ENCODE data around the gene GHR.

The GHR gene

DNA sequence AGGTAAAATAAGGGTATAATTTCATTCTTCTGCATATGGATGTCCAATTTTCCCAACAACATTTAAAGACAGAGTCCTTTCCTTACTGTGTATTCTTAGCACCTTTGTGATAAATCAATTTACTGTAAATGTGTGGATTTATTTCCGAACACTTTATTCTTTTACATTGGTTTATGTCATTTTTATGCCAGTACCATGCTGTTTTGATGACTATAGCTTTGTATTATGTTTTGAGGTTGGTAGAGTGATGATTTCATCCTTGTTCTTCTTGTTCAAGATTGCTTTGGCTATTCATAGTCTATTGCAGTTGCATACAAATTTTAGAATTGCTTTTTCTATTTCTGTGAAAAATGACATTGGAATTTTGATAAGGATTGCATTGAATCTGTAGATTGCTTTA lies 280.0 kb downstream of the GHR start:
- Histone ChIP-seq H3K27me3 (ENCODE audit: insufficient read depth, poor library complexity, severe bottlenecking) (peaks cover 2% of the 10 kb centered on the region), H3K27ac (replicated peaks) (no peak overlapping the region), H3K4me3 (replicated peaks; ENCODE audit: insufficient read depth, low read length) (no peak overlapping the region)
- DNase-seq (ENCODE audit: low read depth in 1 of 2, low spot score in 1 of 2): no peak
- no peak for TF ChIP-seq POLR2AphosphoS5 (IDR thresholded peaks at IDR 0.05; ENCODE audit: low read depth)
- no peak for TF ChIP-seq GABPA (IDR thresholded peaks at IDR 0.05; ENCODE audit: low read depth)
- TF ChIP-seq SPI1 (IDR thresholded peaks at IDR 0.05; ENCODE audit: borderline replicate concordance, low read depth): no peak
- TF ChIP-seq, protein P1, sequence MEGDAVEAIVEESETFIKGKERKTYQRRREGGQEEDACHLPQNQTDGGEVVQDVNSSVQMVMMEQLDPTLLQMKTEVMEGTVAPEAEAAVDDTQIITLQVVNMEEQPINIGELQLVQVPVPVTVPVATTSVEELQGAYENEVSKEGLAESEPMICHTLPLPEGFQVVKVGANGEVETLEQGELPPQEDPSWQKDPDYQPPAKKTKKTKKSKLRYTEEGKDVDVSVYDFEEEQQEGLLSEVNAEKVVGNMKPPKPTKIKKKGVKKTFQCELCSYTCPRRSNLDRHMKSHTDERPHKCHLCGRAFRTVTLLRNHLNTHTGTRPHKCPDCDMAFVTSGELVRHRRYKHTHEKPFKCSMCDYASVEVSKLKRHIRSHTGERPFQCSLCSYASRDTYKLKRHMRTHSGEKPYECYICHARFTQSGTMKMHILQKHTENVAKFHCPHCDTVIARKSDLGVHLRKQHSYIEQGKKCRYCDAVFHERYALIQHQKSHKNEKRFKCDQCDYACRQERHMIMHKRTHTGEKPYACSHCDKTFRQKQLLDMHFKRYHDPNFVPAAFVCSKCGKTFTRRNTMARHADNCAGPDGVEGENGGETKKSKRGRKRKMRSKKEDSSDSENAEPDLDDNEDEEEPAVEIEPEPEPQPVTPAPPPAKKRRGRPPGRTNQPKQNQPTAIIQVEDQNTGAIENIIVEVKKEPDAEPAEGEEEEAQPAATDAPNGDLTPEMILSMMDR (IDR thresholded peaks at IDR 0.05; ENCODE audit: insufficient read depth, low read length): no peak
- TF ChIP-seq, protein P2, sequence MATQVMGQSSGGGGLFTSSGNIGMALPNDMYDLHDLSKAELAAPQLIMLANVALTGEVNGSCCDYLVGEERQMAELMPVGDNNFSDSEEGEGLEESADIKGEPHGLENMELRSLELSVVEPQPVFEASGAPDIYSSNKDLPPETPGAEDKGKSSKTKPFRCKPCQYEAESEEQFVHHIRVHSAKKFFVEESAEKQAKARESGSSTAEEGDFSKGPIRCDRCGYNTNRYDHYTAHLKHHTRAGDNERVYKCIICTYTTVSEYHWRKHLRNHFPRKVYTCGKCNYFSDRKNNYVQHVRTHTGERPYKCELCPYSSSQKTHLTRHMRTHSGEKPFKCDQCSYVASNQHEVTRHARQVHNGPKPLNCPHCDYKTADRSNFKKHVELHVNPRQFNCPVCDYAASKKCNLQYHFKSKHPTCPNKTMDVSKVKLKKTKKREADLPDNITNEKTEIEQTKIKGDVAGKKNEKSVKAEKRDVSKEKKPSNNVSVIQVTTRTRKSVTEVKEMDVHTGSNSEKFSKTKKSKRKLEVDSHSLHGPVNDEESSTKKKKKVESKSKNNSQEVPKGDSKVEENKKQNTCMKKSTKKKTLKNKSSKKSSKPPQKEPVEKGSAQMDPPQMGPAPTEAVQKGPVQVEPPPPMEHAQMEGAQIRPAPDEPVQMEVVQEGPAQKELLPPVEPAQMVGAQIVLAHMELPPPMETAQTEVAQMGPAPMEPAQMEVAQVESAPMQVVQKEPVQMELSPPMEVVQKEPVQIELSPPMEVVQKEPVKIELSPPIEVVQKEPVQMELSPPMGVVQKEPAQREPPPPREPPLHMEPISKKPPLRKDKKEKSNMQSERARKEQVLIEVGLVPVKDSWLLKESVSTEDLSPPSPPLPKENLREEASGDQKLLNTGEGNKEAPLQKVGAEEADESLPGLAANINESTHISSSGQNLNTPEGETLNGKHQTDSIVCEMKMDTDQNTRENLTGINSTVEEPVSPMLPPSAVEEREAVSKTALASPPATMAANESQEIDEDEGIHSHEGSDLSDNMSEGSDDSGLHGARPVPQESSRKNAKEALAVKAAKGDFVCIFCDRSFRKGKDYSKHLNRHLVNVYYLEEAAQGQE (IDR thresholded peaks at IDR 0.05; ENCODE audit: insufficient replicate concordance, low read depth): no peak

DNA sequence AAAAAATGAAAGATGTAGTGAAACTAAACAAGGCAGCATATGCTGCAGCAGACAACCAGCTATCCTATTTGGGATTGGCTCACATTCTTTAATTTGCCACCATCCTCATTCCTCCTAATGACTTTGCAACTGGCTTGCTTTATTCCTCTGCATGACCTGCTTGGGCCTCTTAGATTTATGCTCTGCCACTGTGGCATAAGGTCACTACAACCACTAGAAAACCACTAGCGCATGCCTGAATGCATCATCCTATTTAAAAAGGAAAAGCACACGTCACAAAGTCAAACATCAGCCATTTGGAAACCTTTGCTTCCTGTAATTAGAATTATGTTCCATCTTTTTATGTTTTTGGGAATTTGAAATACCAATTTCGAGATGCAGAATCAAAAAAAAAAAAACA lies 292.5 kb downstream of the GHR start:
- H3K27ac ChIP-seq (replicated peaks): no peak overlapping the region
- H3K27me3 ChIP-seq (ENCODE audit: insufficient read depth, poor library complexity, severe bottlenecking): no peaks in the 10 kb centered on the region
- DNase-seq (ENCODE audit: low read depth in 1 of 2, low spot score in 1 of 2): no peak
- no peak overlapping the region for H3K4me3 ChIP-seq (replicated peaks; ENCODE audit: insufficient read depth, low read length)
- TF ChIP-seq GABPA (IDR thresholded peaks at IDR 0.05; ENCODE audit: low read depth) (no peak), POLR2AphosphoS5 (IDR thresholded peaks at IDR 0.05; ENCODE audit: low read depth) (no peak), SPI1 (IDR thresholded peaks at IDR 0.05; ENCODE audit: borderline replicate concordance, low read depth) (no peak)
- TF ChIP-seq, protein P2 (IDR thresholded peaks at IDR 0.05; ENCODE audit: insufficient replicate concordance, low read depth): no peak
- TF ChIP-seq, protein P1 (IDR thresholded peaks at IDR 0.05; ENCODE audit: insufficient read depth, low read length): no peak

DNA sequence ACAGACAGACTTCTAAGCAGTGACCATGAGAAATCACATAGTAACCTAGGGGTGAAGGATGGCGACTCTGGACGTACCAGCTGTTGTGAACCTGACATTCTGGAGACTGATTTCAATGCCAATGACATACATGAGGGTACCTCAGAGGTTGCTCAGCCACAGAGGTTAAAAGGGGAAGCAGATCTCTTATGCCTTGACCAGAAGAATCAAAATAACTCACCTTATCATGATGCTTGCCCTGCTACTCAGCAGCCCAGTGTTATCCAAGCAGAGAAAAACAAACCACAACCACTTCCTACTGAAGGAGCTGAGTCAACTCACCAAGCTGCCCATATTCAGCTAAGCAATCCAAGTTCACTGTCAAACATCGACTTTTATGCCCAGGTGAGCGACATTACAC lies 295.4 kb downstream of the GHR start:
- DNase-seq (ENCODE audit: low read depth in 1 of 2, low spot score in 1 of 2): no peak
- no peaks in the 10 kb centered on the region for H3K27me3 ChIP-seq (ENCODE audit: insufficient read depth, poor library complexity, severe bottlenecking)
- no peak overlapping the region for H3K27ac ChIP-seq (replicated peaks)
- H3K4me3 ChIP-seq (replicated peaks; ENCODE audit: insufficient read depth, low read length): no peak overlapping the region
- TF ChIP-seq, protein P1 (IDR thresholded peaks at IDR 0.05; ENCODE audit: insufficient read depth, low read length): no peak
- TF ChIP-seq SPI1 (IDR thresholded peaks at IDR 0.05; ENCODE audit: borderline replicate concordance, low read depth) (no peak), GABPA (IDR thresholded peaks at IDR 0.05; ENCODE audit: low read depth) (no peak), POLR2AphosphoS5 (IDR thresholded peaks at IDR 0.05; ENCODE audit: low read depth) (no peak)
- TF ChIP-seq, protein P2 (IDR thresholded peaks at IDR 0.05; ENCODE audit: insufficient replicate concordance, low read depth): no peak

Data from HL-60 (cell line).